Adrenal gland (tissue), 12 donors: ENCODE results near the gene B4GALT6. TPM values are rescaled to one million over a fixed set of nuclear protein-coding genes. Genes with fewer than 3 reads are reported as not detected.

Source experiments
- DNase-seq, 7 donors: peaks; one replicate each; pipeline ENCODE4 v3.0.0-alpha.2; 2019 to 2020
- H3K27ac ChIP-seq, 5 donors: fragments of 200-600 bp; sonication (generic) in 4 of 5; 1 replicate in 3 of 5; 2 replicates in 2 of 5; pipeline versions ENCODE4 v1.5.1 to v1.8.0; 2016 to 2020; ENCODE audit warnings: mild to moderate bottlenecking in 1 of 5
- H3K27me3 ChIP-seq: fragments of 200-600 bp; 2 replicates; pipeline ENCODE4 v1.8.0; 2021
- H3K36me3 ChIP-seq, 2 donors: fragments of 200-600 bp; replicated peaks in 1 of 2; 1 replicate in 1 of 2; 2 replicates in 1 of 2; pipeline versions ENCODE4 v1.5.1 to v1.8.0; 2018 to 2022
- H3K4me1 ChIP-seq, 2 donors: fragments of 200-600 bp; replicated peaks in 1 of 2; 1 replicate in 1 of 2; 2 replicates in 1 of 2; pipeline versions ENCODE4 v1.5.1 to v1.8.0; 2018 to 2021
- H3K4me3 ChIP-seq, 4 donors: fragments of 200-600 bp; sonication (generic) in 3 of 4; one replicate each; pipeline ENCODE4 v1.5.1; 2016 to 2018
- H3K9me3 ChIP-seq, 3 donors: fragments of 200-600 bp; sonication (generic) in 1 of 3; replicated peaks in 1 of 3; 1 replicate in 2 of 3; 2 replicates in 1 of 3; pipeline versions ENCODE4 v1.5.1 to v1.8.0; 2016 to 2021
- CTCF ChIP-seq, 6 experiments: fragments of 450-650 bp in 4 of 6; fragments of 200-600 bp in 2 of 6; sonication (generic) in 1 of 6; IDR thresholded peaks; 1 replicate in 5 of 6; 2 replicates in 1 of 6; pipeline versions ENCODE4 v1.5.1 to v1.8.0; 2016 to 2021; ENCODE audit warnings: antibody characterized with exemption in 6 of 6, mild to moderate bottlenecking in 2 of 6, moderate library complexity in 1 of 6
- POLR2A ChIP-seq, 2 donors: fragments of 450-650 bp; IDR thresholded peaks; one replicate each; pipeline ENCODE4 v1.6.1; 2017; ENCODE audit warnings: antibody characterized with exemption in 2 of 2, mild to moderate bottlenecking in 2 of 2, moderate library complexity in 1 of 2
- WGBS, 4 donors: extraction: QIAGEN DNeasy Blood & Tissue Kit in 2 of 4; methylation state at CpG; one replicate each; pipeline versions ENCODE4 v1.1.5 to v1.1.7; 2013 to 2017; 5-methylcytosine and 5-hydroxymethylcytosine counted together
- intact Hi-C, 2 donors: fragments of 100-400 bp; cut with DNase I; formaldehyde crosslinking; loops; one replicate each; pipeline versions ENCODE4 v1.14.1 to v1.15.0; 2022 to 2023
- polyA plus RNA-seq, 3 donors: library from polyadenylated mRNA; stranded (reverse); fragments of 200-250 nt in 2 of 3; fragments of 350-450 nt in 1 of 3; fragmentation: Illumina TruSeq in 1 of 3; extraction: RNeasy Lipid Tissue Mini Kit (QIAGEN cat#74804) in 1 of 3; gene quantifications; one replicate each; pipeline ENCODE4 v1.2.3, GENCODE V29; 2013 to 2014
- total RNA-seq, 9 donors: library from RNA; depleted of rRNA in 4 of 9; stranded (reverse); fragments of >200 nt in 4 of 9; fragments of 120-200 nt in 1 of 9; fragmentation: NEBNext Ultra II Directional in 1 of 9; extraction: Animal tissue kit (Norgen Biotek cat#: 25700) in 1 of 9; gene quantifications; one replicate each; pipeline versions ENCODE4 v1.1.0 to v1.2.4, GENCODE V29; 2013 to 2023
- donor health status: healthy with polysubstance abuse.
- donor health status: Bipolar disorder and iron deficiency.
- donor health status: DM: yes; HTN: yes; CAD: no.
- donor health status: DM: no; HTN: no; CAD: no.
- donor health status: DM: no; HTN: no; CAD: no.
- donor health status: DM: yes; HTN: yes; CAD: no.

Gene B4GALT6
- total and polyA plus RNA-seq, 12 donors, result 6.4 to 71.3 (median 21.6) TPM

- Histone ChIP-seq H3K27me3 (no peaks in the 10 kb centered on the region), H3K27ac (no peak overlapping the region), H3K36me3 (no peaks in the 10 kb centered on the region), H3K4me1 (no peaks in the 10 kb centered on the region), H3K9me3 (no peaks in the 10 kb centered on the region), H3K4me3 (no peak overlapping the region)
- WGBS, 4 donors, result 58 to 70% (median 61%) methylated on average over 2 of the region's 2 CpGs
- intact Hi-C loops, result no loop called here
- no peak for TF ChIP-seq CTCF (IDR thresholded peaks at IDR 0.05)
- no peak for TF ChIP-seq POLR2A (IDR thresholded peaks at IDR 0.05)
- no peak for DNase-seq
Observed at GRCh38 chr18:31591113-31591512, 93.3 kb downstream of the B4GALT6 start.

GRCh38 chr18:31590570-31590969, 93.8 kb downstream of the B4GALT6 start:
- Histone ChIP-seq H3K4me1 (no peaks in the 10 kb centered on the region), H3K27me3 (no peaks in the 10 kb centered on the region), H3K4me3 (no peak overlapping the region), H3K36me3 (no peaks in the 10 kb centered on the region), H3K27ac (no peak overlapping the region), H3K9me3 (no peaks in the 10 kb centered on the region)
- no peak for TF ChIP-seq POLR2A (IDR thresholded peaks at IDR 0.05)
- TF ChIP-seq CTCF (IDR thresholded peaks at IDR 0.05), result no peak
- DNase-seq, result no peak
- intact Hi-C loops, result no loop called here
- whole genome bisulfite sequencing, 4 donors, result 84 to 88% (median 85%) methylated on average over 8 of the region's 8 CpGs

DNA sequence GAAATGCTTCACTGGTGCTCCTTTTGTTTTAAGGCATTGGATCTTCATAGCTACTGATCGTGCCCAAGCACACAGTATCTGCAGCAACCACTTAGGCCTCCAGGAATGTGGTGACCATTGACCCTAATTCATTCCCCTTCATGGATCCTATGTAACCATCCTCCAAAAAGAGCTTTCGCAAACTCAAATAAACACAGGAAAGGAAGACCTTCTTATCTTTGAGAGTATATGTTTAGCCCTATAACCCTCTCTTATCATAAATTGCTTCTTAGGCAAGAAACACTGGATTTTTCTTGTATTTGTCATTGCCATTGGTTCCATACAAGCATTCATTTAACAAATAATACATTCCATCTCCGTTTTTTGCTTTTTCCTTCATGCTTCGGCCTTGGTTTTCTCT, 96.9 kb downstream of the B4GALT6 start:
- 77 to 84% (median 82%) methylated on average over 4 of the region's 4 CpGs for WGBS, 4 donors
- no peaks in the 10 kb centered on the region for H3K4me1 ChIP-seq

GRCh38 chr18:31586616-31587015, 97.8 kb downstream of the B4GALT6 start:
- no peak overlapping the region for H3K4me3 ChIP-seq
- intact Hi-C loops, result no loop called here
- no peaks in the 10 kb centered on the region for H3K4me1 ChIP-seq
- no peak for DNase-seq
- H3K27ac ChIP-seq, result no peak overlapping the region
- TF ChIP-seq POLR2A (IDR thresholded peaks at IDR 0.05), result no peak
- TF ChIP-seq CTCF (IDR thresholded peaks at IDR 0.05), result no peak
- no peaks in the 10 kb centered on the region for H3K27me3 ChIP-seq
- H3K9me3 ChIP-seq, result no peaks in the 10 kb centered on the region
- H3K36me3 ChIP-seq, result no peaks in the 10 kb centered on the region
- WGBS, 4 donors, result 83 to 91% (median 89%) methylated on average over 5 of the region's 5 CpGs

More for the DNA sequence above, 96.9 kb downstream of the B4GALT6 start:
- H3K9me3 ChIP-seq, result no peaks in the 10 kb centered on the region
- no peak for DNase-seq
- H3K36me3 ChIP-seq, result no peaks in the 10 kb centered on the region
- TF ChIP-seq POLR2A (IDR thresholded peaks at IDR 0.05), result no peak
- no peak for TF ChIP-seq CTCF (IDR thresholded peaks at IDR 0.05)
- intact Hi-C loops, result no loop called here
- no peak overlapping the region for H3K27ac ChIP-seq
- H3K4me3 ChIP-seq, result no peak overlapping the region
- H3K27me3 ChIP-seq, result no peaks in the 10 kb centered on the region
